Panc1 (cell line): ENCODE measurements around the gene CEP97.

Experiments used
- CTCF ChIP-seq: fragments of 450-650 bp; IDR thresholded peaks from 2 replicates; pipeline ENCODE4 v1.5.1; 2017; ENCODE audit warnings: mild to moderate bottlenecking
- POLR2AphosphoS5 ChIP-seq: IDR thresholded peaks from 2 replicates; pipeline ENCODE4 v1.6.1; 2012; ENCODE audit warnings: mild to moderate bottlenecking, low read depth, low read length, moderate library complexity
- REST ChIP-seq, 2 experiments: IDR thresholded peaks; 2 replicates each; pipeline ENCODE4 v1.6.1; 2011 to 2012; ENCODE audit warnings: low read depth in 2 of 2, control low read depth in 1 of 2, low read length in 1 of 2, mild to moderate bottlenecking in 1 of 2, moderate library complexity in 1 of 2; ENCODE audit not compliant: insufficient read depth in 1 of 2
- TCF7L2 ChIP-seq: IDR thresholded peaks from 2 replicates; pipeline ENCODE4 v1.6.1; 2011; ENCODE audit warnings: mild to moderate bottlenecking, low read depth, low read length, inconsistent platforms

GRCh38 chr3:101817992-101818391 is 93.6 kb downstream of the CEP97 start:
- no peak for TF ChIP-seq CTCF
- no peak for TF ChIP-seq TCF7L2
- no peak for TF ChIP-seq REST (IDR thresholded peaks at IDR 0.05; ENCODE audit: insufficient read depth in 1 of 2, low read depth in 2 of 2, low read length in 1 of 2)
- no peak for TF ChIP-seq POLR2AphosphoS5
